ENCODE results near the gene MXD1.
"Not testable (repeated sequence)": the region's sequence is repeated elsewhere in the genome, so short reads cannot be mapped to it uniquely, and the experiment has no call there.

Gene MXD1

GRCh38 chr2:69914950-69915945 lies at the start of gene MXD1:
MXD1 (plus strand) TSS chr2:69915109; CDS start chr2:69915331, 222 bp downstream.
- DNase-seq (ENCODE audit: low spot score), result no peak

DNA sequence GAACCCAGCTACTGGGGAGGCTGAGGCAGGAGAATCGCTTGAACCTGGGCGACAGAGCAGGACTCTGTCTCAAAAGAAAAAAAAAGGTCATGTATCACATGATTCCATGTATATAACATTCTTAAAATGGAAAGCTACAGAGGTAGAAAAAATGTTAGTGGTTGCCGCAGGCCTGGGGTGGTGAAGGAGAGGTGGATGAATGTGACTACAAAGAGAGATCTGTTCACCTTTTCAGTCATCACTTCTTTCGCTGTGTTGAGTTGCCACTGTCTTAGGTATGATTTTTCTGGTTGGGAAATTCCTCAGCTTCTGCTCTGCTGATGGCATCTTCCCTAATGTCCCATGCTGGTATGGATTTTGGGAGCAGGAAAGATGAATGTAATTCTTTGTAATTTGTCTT lies 26.5 kb upstream of the MXD1 start:
- no peak for DNase-seq (ENCODE audit: low spot score)

- DNase-seq (ENCODE audit: low spot score), result no peak
These were observed 25.6 kb upstream of the MXD1 start for GRCh38 chr2:69889302-69889701.

GRCh38 chr2:69890881-69891280 lies 24.0 kb upstream of the MXD1 start:
- DNase-seq (ENCODE audit: low spot score), result no peak

- DNase-seq (ENCODE audit: low spot score), result not testable (repeated sequence)
These were observed 22.0 kb upstream of the MXD1 start for GRCh38 chr2:69892838-69893424.

DNA sequence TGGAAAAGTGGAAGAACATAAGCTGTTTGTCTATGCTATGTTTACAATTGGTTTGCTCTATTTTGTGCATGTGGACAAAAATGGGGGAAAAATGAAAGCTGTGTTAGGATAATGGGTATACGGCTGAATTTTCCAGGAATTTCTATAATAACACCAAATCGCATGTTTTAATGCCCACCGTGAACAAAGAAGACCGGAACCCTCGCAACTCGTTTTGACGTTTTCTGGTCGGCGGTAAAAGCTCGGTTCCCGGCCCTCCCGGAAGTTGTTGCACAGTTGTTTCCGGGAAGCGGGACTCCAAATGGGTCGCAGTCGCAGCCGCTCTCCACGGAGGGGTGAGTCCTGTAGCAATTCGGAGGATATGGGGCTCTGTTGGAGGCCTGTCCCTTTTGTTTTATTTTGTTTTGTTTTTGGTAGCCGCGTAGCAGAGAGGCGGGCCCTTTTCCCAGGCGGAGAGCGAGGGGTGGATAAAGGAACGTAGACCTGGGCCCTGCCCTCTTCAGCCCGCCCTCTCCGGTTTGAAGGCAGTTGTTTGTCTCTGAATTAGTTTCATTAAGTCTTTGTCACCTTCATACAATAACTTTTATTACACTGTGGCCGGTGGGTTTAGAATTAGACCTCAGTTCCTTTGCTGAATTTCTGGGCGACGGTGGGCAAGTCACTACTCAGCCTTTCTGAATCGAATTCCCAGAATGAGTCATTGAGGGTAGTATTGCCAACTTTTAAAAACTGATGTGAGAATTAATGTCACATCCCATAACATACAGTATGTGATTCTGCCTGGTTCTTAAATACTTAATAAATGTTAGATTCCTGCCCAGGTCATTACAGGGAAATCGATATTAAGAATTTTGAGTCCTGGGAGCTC lies 21.0 kb upstream of the MXD1 start, which contains the start of gene SNRNP27:
Gene SNRNP27, plus strand, starts transcription at position 273 of the 868 bp plus-strand sequence. Its CDS starts 29 bp downstream, at position 302.
- DNase-seq (ENCODE audit: low spot score), result peak; percentile 83

DNA sequence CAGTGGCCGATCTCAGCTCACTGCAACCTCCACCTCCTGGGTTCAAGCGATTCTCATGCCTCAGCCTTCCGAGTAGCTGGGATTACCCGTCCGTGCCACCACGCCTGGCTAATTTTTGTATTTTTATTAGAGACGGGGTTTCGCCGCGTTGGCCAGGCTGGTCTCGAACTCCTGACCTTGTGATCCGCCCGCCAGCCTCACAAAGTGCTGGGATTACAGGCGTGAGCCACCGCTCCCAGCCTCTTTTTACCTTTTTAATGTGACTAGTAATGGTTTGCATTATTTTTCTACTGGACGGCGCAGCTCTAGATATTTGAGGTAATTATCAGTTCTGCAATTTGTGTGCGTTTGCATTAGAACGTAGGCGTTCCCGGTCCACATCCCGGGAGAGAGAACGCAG lies 20.2 kb upstream of the MXD1 start:
- not testable (repeated sequence) for DNase-seq (ENCODE audit: low spot score)

DNA sequence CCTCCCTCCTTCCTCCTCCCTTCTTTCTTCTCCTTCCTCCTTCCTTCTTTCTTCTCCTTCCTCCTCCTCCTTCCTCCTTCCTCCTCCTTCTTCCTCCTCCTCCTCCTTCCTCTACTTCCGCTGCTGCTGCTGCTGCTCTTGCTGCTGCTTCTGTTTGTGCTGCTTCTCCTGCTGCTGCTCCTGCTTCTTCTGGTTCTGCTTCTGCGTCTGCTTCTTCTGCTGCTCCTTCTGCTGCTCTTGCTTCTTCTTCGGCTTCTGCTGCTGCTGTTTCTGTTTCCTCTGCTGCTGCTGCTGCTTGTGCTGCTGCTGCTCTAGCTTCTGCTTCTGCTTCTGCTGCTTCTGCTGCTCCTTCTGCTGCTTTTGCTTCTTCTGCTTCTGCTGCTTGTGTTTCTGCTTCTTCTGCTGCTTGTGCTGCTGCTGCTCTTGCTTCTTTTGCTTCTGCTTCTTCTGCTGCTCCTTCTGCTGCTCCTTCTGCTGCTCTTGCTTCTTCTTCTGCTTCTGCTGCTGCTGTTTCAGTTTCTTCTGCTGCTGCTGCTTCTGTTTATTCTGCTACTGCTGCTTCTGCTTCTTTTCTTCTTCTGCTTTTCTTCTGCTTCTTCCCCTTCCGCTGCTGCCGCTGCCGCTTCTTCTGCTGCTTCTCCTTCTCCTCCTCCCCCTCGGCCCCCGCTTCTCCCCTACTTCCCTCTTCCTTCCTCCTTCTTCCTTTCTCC lies 12.5 kb upstream of the MXD1 start:
- DNase-seq (ENCODE audit: low spot score), result no peak

DNA sequence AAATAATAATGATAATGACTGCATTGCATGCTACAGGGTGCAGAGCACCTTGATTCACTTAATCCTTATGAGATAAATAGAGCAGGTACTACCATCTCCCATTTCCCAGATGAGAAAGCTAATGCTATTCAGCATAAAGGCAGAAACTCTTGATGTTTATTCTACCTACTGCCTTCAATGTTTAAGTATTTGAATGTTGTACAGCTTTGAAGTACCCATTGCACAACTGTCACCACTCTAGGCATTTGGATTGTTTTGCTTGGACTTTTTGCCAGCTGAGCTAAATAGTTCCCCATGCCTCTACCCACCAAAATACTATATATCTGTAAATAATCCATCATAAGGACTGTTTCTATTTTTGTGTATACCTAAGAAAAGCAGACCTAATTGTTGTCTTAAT lies 7.7 kb upstream of the MXD1 start:
- no peak for DNase-seq (ENCODE audit: low spot score)

DNA sequence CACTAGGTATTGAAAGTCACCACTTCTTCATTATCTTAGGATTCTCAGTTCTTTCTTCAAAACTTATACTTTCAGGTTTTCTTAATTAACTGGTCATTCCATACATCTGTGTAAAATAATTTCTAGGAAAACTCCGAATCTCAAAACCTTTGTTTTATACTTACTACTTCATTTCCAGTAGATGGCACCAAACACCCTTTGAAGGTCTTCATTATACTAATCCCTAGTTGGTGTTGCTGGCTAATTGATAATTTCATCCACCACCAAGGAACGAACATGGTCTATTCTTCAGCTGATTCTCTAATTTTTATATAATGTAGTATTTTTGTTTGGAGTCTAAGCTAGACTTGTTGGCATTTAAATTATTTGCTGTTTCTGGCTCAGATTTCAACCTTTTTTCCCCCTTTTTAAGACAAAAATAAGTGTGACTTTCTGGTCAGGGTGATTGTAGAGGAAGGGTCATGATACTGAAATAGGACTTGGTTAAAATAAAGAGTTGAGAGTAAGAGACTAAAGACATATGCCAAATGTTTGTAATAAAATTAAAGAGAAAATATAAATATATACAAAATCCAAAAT lies 2.8 kb upstream of the MXD1 start:
- peak; percentile 79 for DNase-seq (ENCODE audit: low spot score)

DNA sequence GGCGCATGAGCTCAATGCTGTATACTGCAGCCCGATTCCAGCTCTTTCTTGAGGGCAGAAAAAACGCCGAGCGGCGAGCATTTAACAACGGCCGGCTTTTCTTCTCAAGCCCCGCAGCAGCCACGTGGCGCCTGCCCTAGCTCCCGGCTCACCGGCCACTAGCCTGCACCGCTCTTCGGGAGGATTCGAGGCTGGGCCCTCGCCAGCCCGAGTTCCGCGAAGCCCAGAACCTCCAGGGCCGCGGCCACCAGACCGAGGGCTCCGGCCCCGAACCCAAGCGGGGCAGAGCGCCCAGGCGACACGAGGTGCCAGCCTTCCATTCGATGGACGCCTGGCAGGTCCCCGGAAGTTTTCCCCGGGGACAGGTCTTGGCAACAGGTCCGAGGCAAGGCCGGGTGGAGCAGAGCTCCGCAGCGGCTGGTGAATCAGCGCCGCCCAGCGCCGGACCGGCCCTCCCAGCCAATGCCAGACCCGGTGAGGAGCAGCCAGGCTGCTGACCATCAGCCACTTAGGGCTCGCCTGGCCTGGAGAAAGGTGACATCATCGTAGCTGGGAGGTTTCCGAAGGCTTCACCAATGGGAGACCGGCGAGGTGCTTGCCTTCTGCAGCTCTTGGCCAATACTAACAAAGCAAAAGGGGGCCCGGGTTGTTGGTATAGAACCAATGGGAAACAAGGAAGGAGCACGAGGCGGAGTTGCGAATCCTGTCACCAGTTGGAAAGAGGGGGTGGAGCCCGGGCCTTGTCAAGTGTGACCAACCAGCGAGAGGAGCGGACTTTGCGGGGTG lies 552 bp upstream of the MXD1 start:
- peak; percentile 100 for DNase-seq (ENCODE audit: low spot score)

- DNase-seq (ENCODE audit: low spot score), result no peak
These were observed 1.2 kb downstream of the MXD1 start for GRCh38 chr2:69916106-69916505.

GRCh38 chr2:69917852-69918251 lies 2.9 kb downstream of the MXD1 start:
- DNase-seq (ENCODE audit: low spot score), result no peak

- no peak for DNase-seq (ENCODE audit: low spot score)
These were observed 3.5 kb downstream of the MXD1 start for GRCh38 chr2:69918401-69918800.

- no peak for DNase-seq (ENCODE audit: low spot score)
These were observed 8.2 kb downstream of the MXD1 start for GRCh38 chr2:69923116-69923515.

- DNase-seq (ENCODE audit: low spot score), result no peak
These were observed 12.1 kb downstream of the MXD1 start for GRCh38 chr2:69926849-69927515.

GRCh38 chr2:69931832-69932595 lies 17.1 kb downstream of the MXD1 start:
- no peak for DNase-seq (ENCODE audit: low spot score)

GRCh38 chr2:69932596-69932922 lies 17.6 kb downstream of the MXD1 start:
- no peak for DNase-seq (ENCODE audit: low spot score)

GRCh38 chr2:69933254-69933828 lies 18.4 kb downstream of the MXD1 start:
- no peak for DNase-seq (ENCODE audit: low spot score)

All from LoVo (cell line).